ENCODE results near the gene TRPM3. TPM values are rescaled to one million over a fixed set of nuclear protein-coding genes. Genes with fewer than 3 reads are reported as not detected.

TRPM3 gene
- total RNA-seq, 1 donor from 2014 or later, result 0.22 TPM

DNA sequence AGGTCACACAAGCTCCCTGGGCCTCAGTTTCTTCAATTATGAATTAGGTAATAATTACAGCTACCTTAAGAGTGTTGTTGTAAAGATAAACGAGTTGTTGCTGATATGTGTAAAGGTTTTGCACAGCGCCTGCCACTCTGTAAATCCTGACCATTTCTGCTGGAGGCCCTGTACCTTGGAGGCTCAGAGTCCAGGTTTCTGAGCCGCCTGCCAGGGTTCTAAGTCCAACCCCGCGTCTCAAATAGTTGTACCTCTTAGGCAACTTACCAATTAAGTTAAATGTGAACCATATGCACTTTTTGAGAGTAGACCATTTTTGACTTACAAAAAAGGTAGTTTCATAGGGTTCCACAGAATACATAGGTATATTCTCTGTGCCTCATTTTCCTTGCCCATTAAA lies 550.2 kb downstream of the TRPM3 start:
- Histone ChIP-seq H3K27ac (replicated peaks) (no peak overlapping the region), H3K4me3 (no peak overlapping the region), H3K27me3 (ENCODE audit: low read depth) (no peaks in the 10 kb centered on the region), H3K9me3 (replicated peaks) (no peaks in the 10 kb centered on the region), H3K4me1 (peaks cover 15% of the 10 kb centered on the region), H3K36me3 (no peaks in the 10 kb centered on the region)
- TF ChIP-seq, protein P1, sequence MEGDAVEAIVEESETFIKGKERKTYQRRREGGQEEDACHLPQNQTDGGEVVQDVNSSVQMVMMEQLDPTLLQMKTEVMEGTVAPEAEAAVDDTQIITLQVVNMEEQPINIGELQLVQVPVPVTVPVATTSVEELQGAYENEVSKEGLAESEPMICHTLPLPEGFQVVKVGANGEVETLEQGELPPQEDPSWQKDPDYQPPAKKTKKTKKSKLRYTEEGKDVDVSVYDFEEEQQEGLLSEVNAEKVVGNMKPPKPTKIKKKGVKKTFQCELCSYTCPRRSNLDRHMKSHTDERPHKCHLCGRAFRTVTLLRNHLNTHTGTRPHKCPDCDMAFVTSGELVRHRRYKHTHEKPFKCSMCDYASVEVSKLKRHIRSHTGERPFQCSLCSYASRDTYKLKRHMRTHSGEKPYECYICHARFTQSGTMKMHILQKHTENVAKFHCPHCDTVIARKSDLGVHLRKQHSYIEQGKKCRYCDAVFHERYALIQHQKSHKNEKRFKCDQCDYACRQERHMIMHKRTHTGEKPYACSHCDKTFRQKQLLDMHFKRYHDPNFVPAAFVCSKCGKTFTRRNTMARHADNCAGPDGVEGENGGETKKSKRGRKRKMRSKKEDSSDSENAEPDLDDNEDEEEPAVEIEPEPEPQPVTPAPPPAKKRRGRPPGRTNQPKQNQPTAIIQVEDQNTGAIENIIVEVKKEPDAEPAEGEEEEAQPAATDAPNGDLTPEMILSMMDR (IDR thresholded peaks at IDR 0.05; ENCODE audit: borderline replicate concordance), result no peak
- intact Hi-C loops (cut with micrococcal nuclease), result no loop called here
- no peak for DNase-seq

DNA sequence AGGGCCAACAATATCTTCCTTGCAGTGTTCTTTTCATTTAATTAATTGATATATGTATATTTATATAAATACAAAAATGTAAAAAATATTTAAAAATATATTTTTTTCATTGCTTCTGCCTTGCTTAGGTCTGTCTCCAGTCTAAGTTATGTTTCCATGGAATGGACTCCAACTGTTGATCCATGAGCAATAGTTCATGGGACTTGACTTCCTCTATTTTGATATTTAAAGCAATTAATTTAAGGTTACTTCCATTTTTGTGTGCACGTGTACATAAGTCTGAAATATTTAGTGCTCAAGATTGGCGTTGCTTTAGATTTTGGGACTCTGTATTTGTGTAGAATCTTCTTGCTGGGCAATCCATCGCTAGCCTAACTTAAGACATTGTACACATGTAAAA lies 551.6 kb downstream of the TRPM3 start:
- peaks cover 9% of the 10 kb centered on the region for H3K4me1 ChIP-seq
- H3K9me3 ChIP-seq (replicated peaks), result no peaks in the 10 kb centered on the region
- intact Hi-C loops (cut with micrococcal nuclease), result no loop called here
- H3K27ac ChIP-seq (replicated peaks), result no peak overlapping the region
- no peak overlapping the region for H3K4me3 ChIP-seq
- TF ChIP-seq, protein P1 (IDR thresholded peaks at IDR 0.05; ENCODE audit: borderline replicate concordance), result no peak
- no peak for DNase-seq
- no peaks in the 10 kb centered on the region for H3K27me3 ChIP-seq (ENCODE audit: low read depth)
- H3K36me3 ChIP-seq, result no peaks in the 10 kb centered on the region

DNA sequence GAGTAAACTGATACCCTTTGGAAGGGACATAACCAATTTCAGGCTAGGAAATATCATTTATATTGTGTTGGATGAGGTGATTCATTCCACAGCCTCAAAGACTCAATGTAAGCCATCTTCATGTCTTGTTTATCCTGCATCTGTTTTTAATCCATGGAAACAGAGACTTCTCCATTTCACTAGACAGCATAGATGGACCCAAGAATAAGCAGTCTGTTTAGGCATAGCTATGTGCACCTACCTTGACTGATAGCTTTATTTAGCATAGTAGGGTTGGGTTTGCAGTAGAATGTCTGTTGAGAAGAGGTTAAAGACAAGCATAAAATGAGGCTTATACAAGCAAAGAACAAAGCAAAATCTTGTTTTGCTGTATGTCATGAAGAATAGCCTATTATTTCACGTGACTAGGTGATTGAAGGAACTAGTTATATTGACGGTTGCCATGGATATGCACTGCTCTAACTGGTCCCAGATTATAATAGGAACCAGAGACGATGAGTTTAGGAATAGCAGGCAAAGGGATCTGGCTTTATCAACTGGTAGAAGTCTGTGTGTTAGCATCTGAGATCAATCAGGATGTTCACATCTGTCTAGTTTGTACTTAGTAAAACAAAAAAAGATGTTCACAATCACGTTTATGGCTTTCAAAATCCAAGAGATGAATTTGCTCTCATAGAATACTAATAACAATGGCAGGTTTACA lies 552.2 kb downstream of the TRPM3 start:
- Histone ChIP-seq H3K4me3 (no peak overlapping the region), H3K4me1 (peaks cover 4% of the 10 kb centered on the region), H3K9me3 (replicated peaks) (no peaks in the 10 kb centered on the region), H3K27ac (replicated peaks) (no peak overlapping the region), H3K27me3 (ENCODE audit: low read depth) (no peaks in the 10 kb centered on the region), H3K36me3 (no peaks in the 10 kb centered on the region)
- intact Hi-C loops (cut with micrococcal nuclease), result no loop called here
- no peak for DNase-seq
- TF ChIP-seq, protein P1 (IDR thresholded peaks at IDR 0.05; ENCODE audit: borderline replicate concordance), result no peak

DNA sequence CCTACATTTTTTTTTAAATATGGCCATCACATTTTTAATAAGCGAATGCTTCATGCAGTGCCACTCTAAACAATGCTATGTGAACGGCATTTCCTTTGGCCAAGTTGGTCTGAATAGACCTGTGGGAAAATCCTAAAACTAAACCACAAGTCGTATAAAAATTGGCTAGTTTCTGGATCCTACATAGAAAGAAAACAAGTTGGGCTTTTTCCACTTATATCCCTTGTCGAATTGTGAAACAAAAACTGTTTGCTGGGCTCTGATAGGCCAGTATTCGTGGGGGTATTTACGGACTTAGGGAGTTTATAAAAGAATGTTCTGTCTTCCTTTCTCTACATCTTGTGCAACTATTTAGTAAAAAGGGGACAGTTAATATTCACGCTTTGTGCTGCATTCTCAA lies 553.9 kb downstream of the TRPM3 start:
- H3K36me3 ChIP-seq, result no peaks in the 10 kb centered on the region
- H3K4me1 ChIP-seq, result no peaks in the 10 kb centered on the region
- no peaks in the 10 kb centered on the region for H3K27me3 ChIP-seq (ENCODE audit: low read depth)
- intact Hi-C loops (cut with micrococcal nuclease), result no loop called here
- no peaks in the 10 kb centered on the region for H3K9me3 ChIP-seq (replicated peaks)
- DNase-seq, result no peak
- TF ChIP-seq, protein P1 (IDR thresholded peaks at IDR 0.05; ENCODE audit: borderline replicate concordance), result no peak
- H3K27ac ChIP-seq (replicated peaks), result no peak overlapping the region
- no peak overlapping the region for H3K4me3 ChIP-seq

DNA sequence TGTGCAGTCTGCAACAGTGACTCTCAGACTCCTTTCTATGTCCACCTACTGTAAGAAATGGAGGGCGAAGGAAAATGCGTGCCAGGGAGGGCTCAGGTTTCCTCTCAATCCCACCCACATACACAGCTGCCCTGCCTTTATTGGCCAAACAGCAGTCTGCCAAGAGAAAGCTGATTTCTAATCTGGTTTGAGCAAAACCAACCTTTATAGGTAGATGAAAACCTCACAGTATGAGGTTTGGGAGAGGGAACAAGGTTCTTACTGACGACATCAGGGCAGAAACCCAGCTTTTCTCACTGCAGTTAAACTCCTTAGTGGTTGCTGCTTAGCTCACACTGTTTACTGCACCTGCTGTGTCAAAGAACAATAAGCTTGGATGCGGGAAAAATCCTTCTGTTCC lies 554.7 kb downstream of the TRPM3 start:
- intact Hi-C loops (cut with micrococcal nuclease), result no loop called here
- H3K27me3 ChIP-seq (ENCODE audit: low read depth), result no peaks in the 10 kb centered on the region
- H3K36me3 ChIP-seq, result no peaks in the 10 kb centered on the region
- TF ChIP-seq, protein P1 (IDR thresholded peaks at IDR 0.05; ENCODE audit: borderline replicate concordance), result no peak
- no peaks in the 10 kb centered on the region for H3K9me3 ChIP-seq (replicated peaks)
- H3K27ac ChIP-seq (replicated peaks), result no peak overlapping the region
- DNase-seq, result no peak
- no peaks in the 10 kb centered on the region for H3K4me1 ChIP-seq
- H3K4me3 ChIP-seq, result no peak overlapping the region

All from left ventricle myocardium inferior (tissue), 1 donor.